ENCODE measurements around the gene TRPM8.
A peak's percentile ranks its signal among the peaks of the same experiment; 100 is the strongest.

TRPM8 gene

DNA sequence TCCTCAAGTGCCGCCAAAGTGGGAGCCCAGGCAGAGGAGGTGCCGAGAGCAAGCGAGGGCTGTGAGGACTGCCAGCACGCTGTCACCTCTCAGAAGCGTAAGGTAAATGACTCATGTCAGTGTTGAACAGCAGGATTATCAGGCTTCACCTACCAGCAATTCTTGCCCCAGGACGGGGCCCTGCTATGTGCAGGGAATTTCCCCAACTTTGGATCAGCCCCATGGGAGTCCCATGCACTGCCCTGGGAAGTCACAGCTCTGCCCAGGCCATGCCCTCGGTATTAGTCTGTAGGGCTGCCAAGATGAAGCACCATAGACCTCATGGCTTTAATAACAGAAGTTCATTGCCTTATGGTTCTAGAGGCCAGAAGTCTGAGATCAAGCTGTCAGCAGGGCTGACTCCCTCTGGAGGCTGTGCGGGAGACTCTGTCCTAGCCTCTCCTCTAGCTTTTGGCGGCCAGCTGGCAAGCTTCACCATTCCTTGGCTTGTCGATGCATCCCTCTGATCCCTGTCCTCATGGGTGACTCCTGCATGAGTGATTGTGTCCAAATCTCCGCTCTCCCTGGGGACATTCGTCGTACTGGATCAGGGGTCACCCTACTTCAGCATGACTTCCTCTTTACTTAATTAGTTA lies 55.9 kb downstream of the TRPM8 start:
- Histone ChIP-seq H3K27me3 (ENCODE audit: low read depth) (no peaks in the 10 kb centered on the region), H3K36me3 (replicated peaks) (no peaks in the 10 kb centered on the region), H3K9me3 (no peaks in the 10 kb centered on the region), H3K4me3 (no peak overlapping the region), H3K4me1 (no peaks in the 10 kb centered on the region)
- no peak for DNase-seq (ENCODE audit: low spot score in 2 of 2)
- in situ Hi-C loops (cut with MboI; ENCODE audit: low sequenced_read_pairs): no loop called here

DNA sequence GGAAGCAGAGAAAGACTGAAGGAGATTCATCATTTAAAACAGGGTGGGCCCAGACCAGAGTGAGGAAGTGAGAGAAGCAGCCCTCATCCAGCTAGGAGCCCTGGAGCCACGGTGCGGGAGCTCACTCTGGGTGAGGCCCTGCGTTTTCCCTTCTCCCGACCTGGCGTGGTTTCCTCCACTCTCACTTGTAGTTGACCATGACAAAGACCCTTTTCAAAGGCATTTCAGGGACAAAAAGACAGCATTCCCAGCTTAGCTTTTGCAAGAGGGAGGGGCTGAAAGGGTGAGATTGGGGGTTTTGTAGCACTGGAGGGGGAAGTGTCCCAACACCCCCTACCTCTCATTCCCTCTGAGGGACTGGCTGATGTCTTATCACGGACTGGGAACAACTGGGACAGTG lies 56.6 kb downstream of the TRPM8 start:
- Histone ChIP-seq H3K4me1 (no peaks in the 10 kb centered on the region), H3K36me3 (replicated peaks) (no peaks in the 10 kb centered on the region), H3K9me3 (no peaks in the 10 kb centered on the region), H3K4me3 (no peak overlapping the region), H3K27me3 (ENCODE audit: low read depth) (no peaks in the 10 kb centered on the region)
- in situ Hi-C loops (cut with MboI; ENCODE audit: low sequenced_read_pairs): no loop called here
- no peak for DNase-seq (ENCODE audit: low spot score in 2 of 2)

DNA sequence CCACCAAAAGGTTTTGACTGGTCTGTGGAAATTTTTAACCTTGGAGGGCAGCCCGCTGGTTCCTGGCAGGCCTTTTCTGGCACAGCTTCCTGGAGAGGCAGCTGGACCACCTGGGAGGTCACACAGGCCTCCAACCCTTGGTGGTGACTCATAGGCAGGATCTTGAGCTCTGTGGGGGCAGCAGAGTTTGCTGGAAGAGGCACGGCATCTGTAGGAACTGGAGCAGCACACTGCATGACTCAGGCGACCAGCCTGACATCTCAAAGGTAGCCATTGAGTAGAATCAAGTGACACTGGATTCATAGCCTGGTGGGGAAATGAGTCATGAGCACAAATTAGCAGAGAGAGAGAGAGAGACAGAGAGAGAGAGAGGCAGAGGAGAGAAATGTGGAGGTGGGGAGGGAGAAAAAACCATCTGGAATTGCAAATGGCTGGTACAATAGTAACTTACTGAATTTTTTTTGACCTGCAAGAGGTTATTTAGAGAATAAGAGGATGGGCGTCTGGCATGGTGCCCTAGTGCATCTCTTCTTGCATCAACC lies 57.4 kb downstream of the TRPM8 start:
- Histone ChIP-seq H3K4me3 (no peak overlapping the region), H3K9me3 (no peaks in the 10 kb centered on the region), H3K36me3 (replicated peaks) (no peaks in the 10 kb centered on the region), H3K27me3 (ENCODE audit: low read depth) (no peaks in the 10 kb centered on the region), H3K4me1 (no peaks in the 10 kb centered on the region)
- in situ Hi-C loops (cut with MboI; ENCODE audit: low sequenced_read_pairs): loop anchor here (25.0 kb wide), 1 partner anchor 563 kb away; no protein-coding TSS in a partner anchor
- DNase-seq (ENCODE audit: low spot score in 2 of 2): no peak

DNA sequence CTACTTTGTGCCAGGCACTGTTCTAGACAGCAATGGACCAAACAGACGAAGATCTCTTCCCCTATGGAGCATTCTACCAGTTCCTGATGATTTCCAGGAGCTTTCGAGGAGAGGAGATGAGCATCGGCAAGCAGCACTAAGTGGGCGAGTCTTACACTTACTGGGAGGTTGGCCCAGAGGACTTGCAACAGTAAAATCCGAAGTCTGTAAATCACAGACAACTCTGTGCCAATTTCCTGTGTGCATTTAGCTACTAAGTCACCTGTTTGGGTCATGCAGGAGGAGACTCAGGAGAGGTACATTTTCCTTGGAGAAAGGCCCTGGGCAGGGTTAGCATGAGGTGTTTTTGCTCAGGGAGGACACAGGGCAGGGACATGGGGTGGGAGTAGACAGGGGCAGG lies 58.9 kb downstream of the TRPM8 start:
- DNase-seq (ENCODE audit: low spot score in 2 of 2): no peak
- Histone ChIP-seq H3K36me3 (replicated peaks) (no peaks in the 10 kb centered on the region), H3K4me3 (no peak overlapping the region), H3K27me3 (ENCODE audit: low read depth) (peaks cover 5% of the 10 kb centered on the region; the same call in 1 of the 2 replicates), H3K4me1 (no peaks in the 10 kb centered on the region), H3K9me3 (no peaks in the 10 kb centered on the region)
- in situ Hi-C loops (cut with MboI; ENCODE audit: low sequenced_read_pairs): loop anchor here (25.0 kb wide), 1 partner anchor 561 kb away; no protein-coding TSS in a partner anchor

DNA sequence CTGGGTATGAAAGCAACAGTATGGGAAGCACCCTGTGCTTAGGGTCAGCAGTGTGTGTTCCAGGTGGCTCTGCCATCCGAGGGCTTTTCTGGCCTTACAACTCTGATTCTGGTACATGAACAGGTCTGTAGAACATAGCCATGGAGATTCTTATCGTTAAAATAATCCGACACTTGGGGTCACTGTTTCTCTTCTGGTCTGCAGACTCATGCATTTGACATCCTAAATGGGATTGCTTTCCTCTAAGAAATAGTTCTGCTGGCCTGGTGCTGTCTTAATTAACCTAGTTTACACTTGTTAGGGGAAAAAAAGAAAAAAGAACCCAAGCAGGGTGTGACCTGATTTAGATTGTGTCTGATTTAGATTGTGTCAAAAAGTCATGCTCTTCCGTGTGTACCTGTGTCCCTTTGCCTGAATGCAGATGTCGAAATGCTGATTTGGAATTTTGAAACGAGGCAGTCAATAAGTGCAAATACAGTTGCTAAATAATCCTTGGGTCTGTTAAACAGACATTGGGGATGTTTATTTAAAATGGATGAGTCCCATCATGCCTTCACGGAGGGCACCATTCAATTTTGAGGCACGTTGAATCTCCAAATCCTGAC lies 59.6 kb downstream of the TRPM8 start:
- Histone ChIP-seq H3K27me3 (ENCODE audit: low read depth) (peaks cover 10% of the 10 kb centered on the region; the same call in 1 of the 2 replicates), H3K4me1 (no peaks in the 10 kb centered on the region), H3K36me3 (replicated peaks) (no peaks in the 10 kb centered on the region), H3K9me3 (no peaks in the 10 kb centered on the region), H3K4me3 (no peak overlapping the region)
- in situ Hi-C loops (cut with MboI; ENCODE audit: low sequenced_read_pairs): loop anchor here (25.0 kb wide), 1 partner anchor 561 kb away; no protein-coding TSS in a partner anchor
- peak in 1 of 2 experiments; percentile 11 for DNase-seq (ENCODE audit: low spot score in 2 of 2)

DNA sequence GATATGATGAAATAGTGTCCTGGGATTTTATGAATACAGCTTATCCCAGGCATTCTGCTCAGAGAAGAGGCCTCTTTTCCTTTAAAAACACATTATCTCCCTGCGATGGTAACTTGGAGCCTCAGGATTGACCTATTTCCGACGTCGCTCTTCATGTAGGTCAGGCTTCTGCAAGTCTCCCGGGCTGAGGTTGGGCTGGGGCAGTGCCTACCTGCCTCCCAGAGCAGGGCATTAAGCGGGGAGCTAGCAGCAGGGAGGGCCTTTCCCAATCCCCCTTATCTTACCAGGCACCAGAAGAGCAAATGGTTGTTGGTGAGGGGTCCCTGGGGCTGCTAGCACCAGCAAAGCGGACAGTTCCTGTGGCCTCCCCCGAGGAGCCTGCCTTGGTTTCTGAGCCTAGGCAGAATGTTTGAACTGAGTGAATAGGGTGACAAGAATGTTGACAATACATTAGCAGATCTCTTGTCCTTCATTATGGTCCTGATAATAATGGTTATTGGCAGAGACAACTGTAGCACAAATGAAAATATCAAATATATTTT lies 60.2 kb downstream of the TRPM8 start:
- in situ Hi-C loops (cut with MboI; ENCODE audit: low sequenced_read_pairs): loop anchor here (25.0 kb wide), 1 partner anchor 560 kb away; no protein-coding TSS in a partner anchor
- no peak for DNase-seq (ENCODE audit: low spot score in 2 of 2)
- Histone ChIP-seq H3K9me3 (no peaks in the 10 kb centered on the region), H3K27me3 (ENCODE audit: low read depth) (peaks cover 10% of the 10 kb centered on the region; the same call in 1 of the 2 replicates), H3K4me1 (no peaks in the 10 kb centered on the region), H3K36me3 (replicated peaks) (no peaks in the 10 kb centered on the region), H3K4me3 (no peak overlapping the region)

DNA sequence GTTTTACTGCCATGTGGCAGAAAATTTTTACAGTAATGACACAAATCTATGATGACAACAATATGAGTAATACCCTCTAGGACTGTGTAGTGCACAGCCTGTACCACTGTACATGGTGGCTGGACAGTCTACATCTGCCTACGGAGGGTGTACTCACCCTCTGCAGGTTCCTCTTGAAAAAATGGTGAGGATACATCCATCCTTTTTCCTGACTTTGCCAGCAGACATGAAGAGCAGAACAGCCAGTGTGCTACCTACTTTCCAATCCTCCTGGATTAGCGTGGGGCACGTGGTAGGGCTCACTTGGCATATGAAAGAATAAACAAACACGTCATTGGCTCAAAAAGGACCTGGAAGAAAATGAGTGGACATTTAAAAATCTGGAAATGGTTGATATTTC lies 62.6 kb downstream of the TRPM8 start:
- Histone ChIP-seq H3K4me3 (no peak overlapping the region), H3K36me3 (replicated peaks) (no peaks in the 10 kb centered on the region), H3K9me3 (no peaks in the 10 kb centered on the region), H3K4me1 (no peaks in the 10 kb centered on the region), H3K27me3 (ENCODE audit: low read depth) (peaks cover 10% of the 10 kb centered on the region)
- DNase-seq (ENCODE audit: low spot score in 2 of 2): no peak
- in situ Hi-C loops (cut with MboI; ENCODE audit: low sequenced_read_pairs): loop anchor here (25.0 kb wide), 1 partner anchor 558 kb away; no protein-coding TSS in a partner anchor

DNA sequence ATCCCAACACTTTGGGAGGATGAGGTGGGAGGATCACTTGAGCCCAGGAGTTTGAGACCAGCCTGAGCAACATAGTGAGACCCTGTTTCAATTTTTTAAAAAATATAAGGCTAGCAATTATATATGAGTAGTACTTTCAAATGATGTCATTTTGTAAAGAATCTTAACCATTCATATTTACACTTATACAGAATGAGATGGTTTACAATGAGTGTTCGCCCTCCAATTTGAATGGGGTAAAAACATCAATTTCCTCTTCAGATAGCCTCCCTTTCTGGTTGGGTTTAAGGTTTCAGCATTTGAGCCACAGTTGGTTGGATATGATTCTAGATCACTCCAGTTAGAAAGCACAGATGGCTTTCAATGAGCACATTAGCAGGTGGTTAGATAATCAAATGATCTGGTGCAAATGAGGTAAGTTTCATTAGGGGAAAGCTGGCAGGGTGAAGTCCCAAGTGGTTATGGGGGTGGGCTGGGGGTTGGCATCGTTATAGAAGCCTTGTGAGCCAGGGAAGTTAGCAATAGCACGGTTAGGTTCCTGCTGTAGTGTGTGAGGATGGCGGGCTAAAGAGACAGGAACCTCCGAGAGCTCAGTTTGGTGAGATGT lies 63.9 kb downstream of the TRPM8 start:
- peaks cover 10% of the 10 kb centered on the region for H3K27me3 ChIP-seq (ENCODE audit: low read depth)
- H3K4me3 ChIP-seq: no peak overlapping the region
- no peaks in the 10 kb centered on the region for H3K9me3 ChIP-seq
- H3K4me1 ChIP-seq: no peaks in the 10 kb centered on the region
- DNase-seq (ENCODE audit: low spot score in 2 of 2): no peak
- in situ Hi-C loops (cut with MboI; ENCODE audit: low sequenced_read_pairs): loop anchor here (25.0 kb wide), 1 partner anchor 556 kb away; no protein-coding TSS in a partner anchor
- H3K36me3 ChIP-seq (replicated peaks): no peaks in the 10 kb centered on the region

DNA sequence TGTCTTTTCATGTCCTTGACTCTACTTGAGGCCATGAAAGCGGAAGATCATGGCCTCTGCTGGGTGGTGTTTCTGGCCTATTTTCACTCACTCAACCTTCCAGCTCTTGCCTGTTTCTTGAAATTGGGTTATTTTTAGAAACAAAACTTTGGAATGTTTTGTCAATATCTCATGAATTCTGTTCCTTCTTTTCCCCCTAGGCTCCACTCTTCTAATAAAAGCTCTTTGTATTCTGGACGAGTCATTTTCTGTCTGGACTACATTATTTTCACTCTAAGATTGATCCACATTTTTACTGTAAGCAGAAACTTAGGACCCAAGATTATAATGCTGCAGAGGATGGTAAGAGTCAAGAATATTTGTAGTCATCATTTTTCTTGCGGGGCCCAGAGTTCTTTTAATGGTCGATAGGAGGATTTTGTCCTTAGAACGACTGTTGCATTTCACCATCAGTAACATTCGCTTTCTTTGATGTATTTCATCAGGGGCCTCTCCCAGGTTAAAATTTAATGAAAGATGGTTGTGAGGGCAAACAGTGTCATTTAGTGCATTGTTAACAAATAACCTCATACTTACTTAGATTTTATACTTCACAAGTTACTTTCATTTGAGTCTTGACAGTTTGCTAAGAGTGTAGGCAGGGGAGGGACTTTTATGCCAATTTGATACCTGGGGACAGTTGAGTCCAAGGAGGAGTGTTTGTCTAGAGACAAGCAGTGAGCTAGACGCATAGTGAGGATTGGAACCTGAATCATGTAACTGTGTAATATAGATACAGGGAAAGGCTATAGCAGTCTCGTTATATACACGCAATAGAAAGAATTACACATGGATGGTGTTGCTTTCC lies 64.6 kb downstream of the TRPM8 start:
- DNase-seq (ENCODE audit: low spot score in 2 of 2): no peak
- in situ Hi-C loops (cut with MboI; ENCODE audit: low sequenced_read_pairs): loop anchor here (25.0 kb wide), 1 partner anchor 556 kb away; no protein-coding TSS in a partner anchor
- H3K4me1 ChIP-seq: no peaks in the 10 kb centered on the region
- H3K36me3 ChIP-seq (replicated peaks): no peaks in the 10 kb centered on the region
- H3K4me3 ChIP-seq: no peak overlapping the region
- peaks cover 10% of the 10 kb centered on the region for H3K27me3 ChIP-seq (ENCODE audit: low read depth)
- H3K9me3 ChIP-seq: no peaks in the 10 kb centered on the region

DNA sequence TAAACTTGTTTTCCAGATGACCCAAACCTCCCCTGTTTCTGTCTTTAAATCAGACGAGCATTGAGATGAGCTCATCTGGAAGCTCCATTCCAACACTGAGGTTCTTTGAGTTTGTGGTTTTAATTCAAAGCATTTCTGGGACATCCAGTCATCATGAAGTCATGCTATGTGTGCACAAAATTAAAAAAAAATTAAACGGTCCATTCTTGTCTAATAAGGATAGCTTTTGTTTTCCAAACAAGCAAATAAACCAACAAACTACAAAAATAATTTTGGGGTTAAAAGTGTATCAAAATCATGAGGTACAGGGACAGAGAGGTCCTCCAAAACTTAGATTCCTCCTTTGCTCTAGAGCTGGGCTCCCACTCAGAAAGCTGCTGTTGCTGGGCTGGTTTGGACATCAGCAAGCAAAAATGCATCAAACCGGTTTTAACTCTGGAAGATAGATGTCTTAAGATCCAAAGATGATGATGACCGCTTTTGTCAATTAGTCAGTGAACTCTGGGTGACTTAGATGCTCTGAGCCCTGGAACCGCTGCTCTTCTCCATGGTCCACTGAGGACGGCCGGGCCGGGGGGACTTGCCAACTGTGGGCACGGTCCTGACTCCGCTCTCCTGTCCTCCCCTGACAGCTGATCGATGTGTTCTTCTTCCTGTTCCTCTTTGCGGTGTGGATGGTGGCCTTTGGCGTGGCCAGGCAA lies 65.4 kb downstream of the TRPM8 start:
- H3K36me3 ChIP-seq (replicated peaks): no peaks in the 10 kb centered on the region
- in situ Hi-C loops (cut with MboI; ENCODE audit: low sequenced_read_pairs): loop anchor here (25.0 kb wide), 1 partner anchor 555 kb away; no protein-coding TSS in a partner anchor
- H3K27me3 ChIP-seq (ENCODE audit: low read depth): peaks cover 10% of the 10 kb centered on the region
- H3K4me1 ChIP-seq: no peaks in the 10 kb centered on the region
- DNase-seq (ENCODE audit: low spot score in 2 of 2): no peak
- H3K4me3 ChIP-seq: no peak overlapping the region
- no peaks in the 10 kb centered on the region for H3K9me3 ChIP-seq

DNA sequence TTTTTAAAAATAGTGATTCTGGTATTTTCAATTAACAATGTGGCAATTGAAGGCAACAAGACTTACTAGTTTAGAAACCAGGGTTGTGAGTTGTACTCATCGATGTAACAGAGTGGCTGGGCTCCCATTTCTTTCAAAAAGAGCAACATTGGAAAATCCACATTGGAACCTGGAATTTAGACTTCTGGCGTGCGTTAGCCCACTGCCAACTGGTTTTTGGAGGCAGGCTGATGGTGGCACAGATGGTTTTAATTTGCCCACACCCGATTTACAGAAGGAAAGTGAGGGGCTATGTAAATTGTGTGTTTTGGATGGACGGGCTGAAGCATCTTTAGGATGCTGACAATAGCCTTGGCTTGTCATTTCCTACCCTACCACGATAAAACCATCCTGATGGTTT lies 66.3 kb downstream of the TRPM8 start:
- no peaks in the 10 kb centered on the region for H3K4me1 ChIP-seq
- DNase-seq (ENCODE audit: low spot score in 2 of 2): no peak
- peaks cover 10% of the 10 kb centered on the region for H3K27me3 ChIP-seq (ENCODE audit: low read depth)
- in situ Hi-C loops (cut with MboI; ENCODE audit: low sequenced_read_pairs): loop anchor here (25.0 kb wide), 1 partner anchor 554 kb away; no protein-coding TSS in a partner anchor
- no peaks in the 10 kb centered on the region for H3K9me3 ChIP-seq
- H3K4me3 ChIP-seq: no peak overlapping the region
- no peaks in the 10 kb centered on the region for H3K36me3 ChIP-seq (replicated peaks)

DNA sequence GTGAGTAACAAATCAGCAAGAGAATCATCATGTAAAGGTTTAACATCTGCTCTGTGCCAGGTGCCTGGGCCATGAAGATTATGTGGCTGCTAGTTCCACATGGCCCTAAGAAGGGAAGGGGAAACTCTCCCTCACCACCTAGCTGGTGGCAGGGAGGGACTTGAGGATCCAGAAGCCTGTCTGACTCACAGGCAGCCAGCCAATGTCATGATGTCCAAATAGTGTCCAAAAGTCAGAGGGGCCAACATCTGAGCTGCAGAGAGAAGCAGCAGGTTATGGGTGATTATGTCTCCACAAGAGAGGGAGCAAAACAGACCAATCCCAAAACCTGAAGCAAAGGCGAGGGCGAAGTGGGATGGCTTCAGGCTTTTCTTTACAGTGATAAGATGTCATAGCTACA lies 71.4 kb downstream of the TRPM8 start:
- Histone ChIP-seq H3K4me3 (no peak overlapping the region), H3K9me3 (no peaks in the 10 kb centered on the region), H3K4me1 (no peaks in the 10 kb centered on the region), H3K36me3 (replicated peaks) (no peaks in the 10 kb centered on the region), H3K27me3 (ENCODE audit: low read depth) (no peaks in the 10 kb centered on the region; the same call in 1 of the 2 replicates)
- in situ Hi-C loops (cut with MboI; ENCODE audit: low sequenced_read_pairs): loop anchor here (25.0 kb wide), 1 partner anchor 549 kb away; no protein-coding TSS in a partner anchor
- no peak for DNase-seq (ENCODE audit: low spot score in 2 of 2)
